HS-5 (cell line): Measurements from ENCODE around the gene DYNLL1.
"Not testable (repeated sequence)": the region's sequence is repeated elsewhere in the genome, so short reads cannot be mapped to it uniquely, and the experiment has no call there.

Experiments used
- DNase-seq: peaks from one replicate; pipeline ENCODE4 v3.0.0-alpha.2; 2012; ENCODE audit warnings: low read depth

Gene DYNLL1

GRCh38 chr12:120515496-120515895, 19.6 kb downstream of the DYNLL1 start:
- no peak for DNase-seq

- DNase-seq = not testable (repeated sequence)
Observed at GRCh38 chr12:120519324-120519723, 23.4 kb downstream of the DYNLL1 start.

GRCh38 chr12:120522568-120522967, 26.7 kb downstream of the DYNLL1 start:
- DNase-seq = no peak

GRCh38 chr12:120528861-120529525, 33.1 kb downstream of the DYNLL1 start, which contains the start of gene COQ5:
TSS of gene COQ5 (minus strand) at chr12:120529158. CDS start at chr12:120529141, 17 bp downstream.
- peak; percentile 49 for DNase-seq

- no peak for DNase-seq
Observed at GRCh38 chr12:120529641-120530417, 33.9 kb downstream of the DYNLL1 start.

GRCh38 chr12:120530418-120530761, 34.5 kb downstream of the DYNLL1 start:
- not testable (repeated sequence) for DNase-seq

GRCh38 chr12:120532701-120533238, 36.9 kb downstream of the DYNLL1 start:
- DNase-seq = no peak

- DNase-seq = peak; percentile 71
Observed at GRCh38 chr12:120534203-120534702, 38.3 kb downstream of the DYNLL1 start, which contains the start of gene RNF10. TSS of gene RNF10 (plus strand) at chr12:120534356. CDS start at chr12:120534812, 456 bp downstream.

- peak; percentile 67 for DNase-seq
Observed at GRCh38 chr12:120534703-120535655, 39.1 kb downstream of the DYNLL1 start.

- DNase-seq = no peak
Observed at GRCh38 chr12:120536064-120536791, 40.3 kb downstream of the DYNLL1 start.

- DNase-seq = no peak
Observed at GRCh38 chr12:120537856-120538220, 41.9 kb downstream of the DYNLL1 start.

GRCh38 chr12:120538281-120539156, 42.6 kb downstream of the DYNLL1 start:
- DNase-seq = peak; percentile 18

GRCh38 chr12:120539303-120539702, 43.4 kb downstream of the DYNLL1 start:
- peak; percentile 51 for DNase-seq

- no peak for DNase-seq
Observed at GRCh38 chr12:120540445-120540844, 44.5 kb downstream of the DYNLL1 start.

GRCh38 chr12:120542166-120542565, 46.3 kb downstream of the DYNLL1 start:
- DNase-seq = no peak

- DNase-seq = no peak
Observed at GRCh38 chr12:120544691-120545090, 48.8 kb downstream of the DYNLL1 start.

- DNase-seq = no peak
Observed at GRCh38 chr12:120546050-120546386, 50.1 kb downstream of the DYNLL1 start.
